ENCODE measurements around the gene SPINT1.

GRCh38 chr15:40899536-40900207 is 55.8 kb downstream of the SPINT1 start:
- TF ChIP-seq CTCF (IDR thresholded peaks at IDR 0.05) (no peak), EZH2 (IDR thresholded peaks at IDR 0.05; ENCODE audit: borderline replicate concordance, insufficient read depth, low read depth, low read length, poor library complexity, severe bottlenecking) (no peak)
